Measurements from ENCODE around the gene NEGR1. TPM values are rescaled to one million over a fixed set of nuclear protein-coding genes. Genes with fewer than 3 reads are reported as not detected.

NEGR1 gene
- total and polyA plus RNA-seq, 11 donors = 1.7 to 11.3 (median 6.8) TPM

DNA sequence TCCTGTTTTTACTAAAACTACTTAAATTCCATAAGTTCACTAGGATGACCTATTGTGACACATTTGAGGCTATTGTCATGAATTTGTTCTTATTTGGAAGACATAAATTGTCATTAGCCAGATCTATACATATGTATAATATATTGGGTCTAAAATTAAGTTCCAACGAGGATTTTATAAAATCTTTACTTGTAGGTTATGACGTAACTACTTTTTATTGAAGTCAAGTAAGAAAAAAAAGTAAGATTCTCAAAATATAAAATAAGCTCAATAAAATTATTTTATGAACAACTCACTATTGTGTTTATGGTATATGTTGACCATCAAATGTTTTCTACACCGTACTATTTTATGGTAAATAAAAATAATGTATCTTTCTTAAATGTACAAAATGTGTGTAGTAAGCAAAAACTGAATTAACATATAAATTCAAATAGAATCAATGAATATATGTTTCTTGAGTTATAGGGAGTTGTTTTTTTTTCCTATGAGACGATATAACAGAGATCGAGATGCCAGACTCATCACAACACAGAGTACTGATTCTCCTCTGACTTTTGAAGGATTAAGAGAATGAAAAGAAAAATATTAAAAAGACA is 64.1 kb downstream of the NEGR1 start:
- TF ChIP-seq POLR2A (IDR thresholded peaks at IDR 0.05) = no peak
- TF ChIP-seq, protein P1, sequence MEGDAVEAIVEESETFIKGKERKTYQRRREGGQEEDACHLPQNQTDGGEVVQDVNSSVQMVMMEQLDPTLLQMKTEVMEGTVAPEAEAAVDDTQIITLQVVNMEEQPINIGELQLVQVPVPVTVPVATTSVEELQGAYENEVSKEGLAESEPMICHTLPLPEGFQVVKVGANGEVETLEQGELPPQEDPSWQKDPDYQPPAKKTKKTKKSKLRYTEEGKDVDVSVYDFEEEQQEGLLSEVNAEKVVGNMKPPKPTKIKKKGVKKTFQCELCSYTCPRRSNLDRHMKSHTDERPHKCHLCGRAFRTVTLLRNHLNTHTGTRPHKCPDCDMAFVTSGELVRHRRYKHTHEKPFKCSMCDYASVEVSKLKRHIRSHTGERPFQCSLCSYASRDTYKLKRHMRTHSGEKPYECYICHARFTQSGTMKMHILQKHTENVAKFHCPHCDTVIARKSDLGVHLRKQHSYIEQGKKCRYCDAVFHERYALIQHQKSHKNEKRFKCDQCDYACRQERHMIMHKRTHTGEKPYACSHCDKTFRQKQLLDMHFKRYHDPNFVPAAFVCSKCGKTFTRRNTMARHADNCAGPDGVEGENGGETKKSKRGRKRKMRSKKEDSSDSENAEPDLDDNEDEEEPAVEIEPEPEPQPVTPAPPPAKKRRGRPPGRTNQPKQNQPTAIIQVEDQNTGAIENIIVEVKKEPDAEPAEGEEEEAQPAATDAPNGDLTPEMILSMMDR (IDR thresholded peaks at IDR 0.05) = no peak
- Histone ChIP-seq H3K36me3 (no peaks in the 10 kb centered on the region), H3K4me3 (no peak overlapping the region), H3K27me3 (no peaks in the 10 kb centered on the region), H3K4me1 (no peaks in the 10 kb centered on the region), H3K9me3 (no peaks in the 10 kb centered on the region), H3K27ac (no peak overlapping the region)
- intact Hi-C loops (cut with DNase I) = no loop called here
- DNase-seq (no peak), ATAC-seq (no peak)
- 84 to 91% (median 87%) methylated on average over 5 of the region's 5 CpGs for WGBS, 4 donors

DNA sequence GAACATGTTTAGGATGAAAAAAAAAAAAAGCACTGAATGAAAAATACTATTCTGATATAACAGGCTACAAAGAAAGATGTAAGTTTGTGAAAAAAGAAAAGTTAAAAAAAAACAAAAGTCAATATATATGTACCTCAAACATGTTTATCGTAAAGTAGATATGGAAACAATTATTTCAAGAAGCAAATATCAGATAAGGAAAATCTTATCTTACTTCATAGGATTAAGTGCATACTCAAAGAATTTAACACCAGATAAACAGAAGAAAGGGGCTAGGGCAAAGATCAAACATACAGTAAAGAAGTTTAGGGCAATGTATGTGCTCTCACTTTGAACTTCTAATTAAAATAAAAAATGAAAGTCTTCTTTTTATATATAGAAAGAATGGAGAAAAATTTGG is 75.3 kb downstream of the NEGR1 start:
- intact Hi-C loops (cut with DNase I) = no loop called here
- no peaks in the 10 kb centered on the region for H3K27me3 ChIP-seq
- TF ChIP-seq POLR2A (IDR thresholded peaks at IDR 0.05) = no peak
- TF ChIP-seq, protein P1 (IDR thresholded peaks at IDR 0.05) = no peak
- no peak overlapping the region for H3K27ac ChIP-seq
- H3K36me3 ChIP-seq = no peaks in the 10 kb centered on the region
- peaks cover 0 to 7% (median 0%) of the 10 kb centered on the region in 12 donors for H3K9me3 ChIP-seq
- ATAC-seq = no peak
- H3K4me3 ChIP-seq = no peak overlapping the region
- WGBS, 4 donors = 49 to 60% (median 57%) methylated on average over 1 of the region's 1 CpG
- no peak for DNase-seq
- no peaks in the 10 kb centered on the region for H3K4me1 ChIP-seq

DNA sequence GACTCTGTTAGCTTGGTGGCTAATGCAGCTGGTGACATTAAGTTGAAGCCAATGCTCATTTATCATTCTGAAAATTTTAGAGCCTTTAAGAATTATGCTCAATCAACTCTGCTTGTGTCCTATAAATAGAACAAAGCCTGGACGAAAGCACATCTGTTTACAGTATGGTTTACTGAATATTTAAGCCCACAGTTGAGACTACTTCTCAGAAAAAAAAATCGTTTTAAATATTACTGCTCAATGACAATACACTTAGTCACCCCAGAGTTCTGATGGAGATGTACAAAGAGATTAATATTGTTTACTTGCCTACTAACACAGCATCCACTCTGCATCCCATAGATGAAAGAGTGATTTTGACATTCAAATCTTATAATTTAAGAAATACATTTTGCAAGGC is 79.6 kb downstream of the NEGR1 start:
- intact Hi-C loops (cut with DNase I) = no loop called here
- no peak overlapping the region for H3K4me3 ChIP-seq
- TF ChIP-seq POLR2A (IDR thresholded peaks at IDR 0.05) = no peak
- TF ChIP-seq, protein P1 (IDR thresholded peaks at IDR 0.05) = no peak
- WGBS, 4 donors = 52 to 62% (median 56%) methylated on average over 2 of the region's 2 CpGs
- H3K36me3 ChIP-seq = no peaks in the 10 kb centered on the region
- no peaks in the 10 kb centered on the region for H3K27me3 ChIP-seq
- no peak for DNase-seq
- no peak for ATAC-seq
- no peaks in the 10 kb centered on the region for H3K4me1 ChIP-seq
- H3K9me3 ChIP-seq = peaks cover 0 to 20% (median 3%) of the 10 kb centered on the region in 12 donors
- no peak overlapping the region for H3K27ac ChIP-seq

DNA sequence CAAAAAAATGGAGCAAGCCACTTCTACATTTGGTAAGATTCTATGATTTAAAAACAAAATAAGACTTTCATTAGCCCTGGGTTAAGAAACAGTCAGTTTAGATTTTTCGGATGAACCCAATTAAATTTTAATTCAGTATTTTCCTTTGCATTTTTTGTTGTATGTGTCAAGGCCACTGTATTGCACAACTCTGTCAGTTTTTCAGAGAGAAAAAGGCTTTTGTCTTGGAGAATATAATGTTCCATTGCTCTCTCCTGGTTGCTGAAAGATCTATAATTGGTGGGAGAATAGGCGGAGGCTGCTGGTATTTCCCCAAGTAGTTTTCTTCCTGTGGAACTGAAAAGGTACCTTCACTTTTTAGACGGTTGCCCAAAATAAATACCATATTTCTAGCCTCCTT is 84.6 kb downstream of the NEGR1 start:
- Histone ChIP-seq H3K9me3 (peaks cover 0 to 20% (median 3%) of the 10 kb centered on the region in 12 donors), H3K27ac (no peak overlapping the region), H3K27me3 (no peaks in the 10 kb centered on the region), H3K4me3 (no peak overlapping the region), H3K36me3 (no peaks in the 10 kb centered on the region), H3K4me1 (no peaks in the 10 kb centered on the region)
- no peak for TF ChIP-seq POLR2A (IDR thresholded peaks at IDR 0.05)
- TF ChIP-seq, protein P1 (IDR thresholded peaks at IDR 0.05) = no peak
- 59 to 86% (median 67%) methylated on average over 3 of the region's 3 CpGs for WGBS, 4 donors
- no peak for ATAC-seq
- DNase-seq = no peak
- intact Hi-C loops (cut with DNase I) = no loop called here

Data from heart left ventricle (tissue), 16 donors.